ENCODE measurements around the gene SIGLEC1.

SIGLEC1 gene

GRCh38 chr20:3705491-3705969 lies 6.9 kb downstream of the SIGLEC1 start:
- FAIRE-seq (no peak), DNase-seq (ENCODE audit: insufficient read length) (no peak)
- no peak for TF ChIP-seq TAF1 (IDR thresholded peaks at IDR 0.05; ENCODE audit: borderline replicate concordance, low read depth, low read length)
- TF ChIP-seq POLR2AphosphoS5 (IDR thresholded peaks at IDR 0.05; ENCODE audit: low read depth, low read length), result no peak
- TF ChIP-seq POLR2A (IDR thresholded peaks at IDR 0.05; ENCODE audit: low read depth, low read length), result no peak

GRCh38 chr20:3704087-3704486 lies 8.3 kb downstream of the SIGLEC1 start:
- DNase-seq (ENCODE audit: insufficient read length), result no peak
- TF ChIP-seq POLR2A (IDR thresholded peaks at IDR 0.05; ENCODE audit: low read depth, low read length) (no peak), TAF1 (IDR thresholded peaks at IDR 0.05; ENCODE audit: borderline replicate concordance, low read depth, low read length) (no peak), POLR2AphosphoS5 (IDR thresholded peaks at IDR 0.05; ENCODE audit: low read depth, low read length) (no peak)
- no peak for FAIRE-seq

GRCh38 chr20:3702611-3703391 lies 9.6 kb downstream of the SIGLEC1 start:
- TF ChIP-seq POLR2A (IDR thresholded peaks at IDR 0.05; ENCODE audit: low read depth, low read length) (no peak), TAF1 (IDR thresholded peaks at IDR 0.05; ENCODE audit: borderline replicate concordance, low read depth, low read length) (no peak), POLR2AphosphoS5 (IDR thresholded peaks at IDR 0.05; ENCODE audit: low read depth, low read length) (no peak)
- FAIRE-seq (no peak), DNase-seq (ENCODE audit: insufficient read length) (no peak)

GRCh38 chr20:3701061-3701998 lies 11.1 kb downstream of the SIGLEC1 start:
- DNase-seq (ENCODE audit: insufficient read length), result no peak
- no peak for TF ChIP-seq POLR2AphosphoS5 (IDR thresholded peaks at IDR 0.05; ENCODE audit: low read depth, low read length)
- no peak for TF ChIP-seq POLR2A (IDR thresholded peaks at IDR 0.05; ENCODE audit: low read depth, low read length)
- TF ChIP-seq TAF1 (IDR thresholded peaks at IDR 0.05; ENCODE audit: borderline replicate concordance, low read depth, low read length), result no peak
- FAIRE-seq, result no peak

- no peak for TF ChIP-seq POLR2A (IDR thresholded peaks at IDR 0.05; ENCODE audit: low read depth, low read length)
- TF ChIP-seq TAF1 (IDR thresholded peaks at IDR 0.05; ENCODE audit: borderline replicate concordance, low read depth, low read length), result no peak
- TF ChIP-seq POLR2AphosphoS5 (IDR thresholded peaks at IDR 0.05; ENCODE audit: low read depth, low read length), result no peak
- DNase-seq (ENCODE audit: insufficient read length), result no peak
- FAIRE-seq, result no peak
Observed at GRCh38 chr20:3699037-3699436, 13.4 kb downstream of the SIGLEC1 start.

- no peak for FAIRE-seq
- no peak for DNase-seq (ENCODE audit: insufficient read length)
- no peak for TF ChIP-seq POLR2A (IDR thresholded peaks at IDR 0.05; ENCODE audit: low read depth, low read length)
- TF ChIP-seq TAF1 (IDR thresholded peaks at IDR 0.05; ENCODE audit: borderline replicate concordance, low read depth, low read length), result no peak
- TF ChIP-seq POLR2AphosphoS5 (IDR thresholded peaks at IDR 0.05; ENCODE audit: low read depth, low read length), result no peak
Observed at GRCh38 chr20:3698591-3699001, 13.8 kb downstream of the SIGLEC1 start.

GRCh38 chr20:3697588-3698305 lies 14.7 kb downstream of the SIGLEC1 start:
- TF ChIP-seq TAF1 (IDR thresholded peaks at IDR 0.05; ENCODE audit: borderline replicate concordance, low read depth, low read length), result no peak
- TF ChIP-seq POLR2AphosphoS5 (IDR thresholded peaks at IDR 0.05; ENCODE audit: low read depth, low read length), result no peak
- TF ChIP-seq POLR2A (IDR thresholded peaks at IDR 0.05; ENCODE audit: low read depth, low read length), result no peak
- no peak for DNase-seq (ENCODE audit: insufficient read length)
- no peak for FAIRE-seq

GRCh38 chr20:3696745-3697587 lies 15.4 kb downstream of the SIGLEC1 start:
- no peak for FAIRE-seq
- no peak for TF ChIP-seq POLR2AphosphoS5 (IDR thresholded peaks at IDR 0.05; ENCODE audit: low read depth, low read length)
- TF ChIP-seq TAF1 (IDR thresholded peaks at IDR 0.05; ENCODE audit: borderline replicate concordance, low read depth, low read length), result no peak
- TF ChIP-seq POLR2A (IDR thresholded peaks at IDR 0.05; ENCODE audit: low read depth, low read length), result no peak

GRCh38 chr20:3696200-3696599 lies 16.2 kb downstream of the SIGLEC1 start:
- DNase-seq (ENCODE audit: insufficient read length) (no peak), FAIRE-seq (no peak)
- TF ChIP-seq POLR2AphosphoS5 (IDR thresholded peaks at IDR 0.05; ENCODE audit: low read depth, low read length) (no peak), POLR2A (IDR thresholded peaks at IDR 0.05; ENCODE audit: low read depth, low read length) (no peak), TAF1 (IDR thresholded peaks at IDR 0.05; ENCODE audit: borderline replicate concordance, low read depth, low read length) (no peak)

More at GRCh38 chr20:3696745-3697587, 15.4 kb downstream of the SIGLEC1 start:
- DNase-seq (ENCODE audit: insufficient read length), result no peak

- DNase-seq (ENCODE audit: insufficient read length), result no peak
- FAIRE-seq, result no peak
- no peak for TF ChIP-seq POLR2AphosphoS5 (IDR thresholded peaks at IDR 0.05; ENCODE audit: low read depth, low read length)
- TF ChIP-seq TAF1 (IDR thresholded peaks at IDR 0.05; ENCODE audit: borderline replicate concordance, low read depth, low read length), result no peak
- no peak for TF ChIP-seq POLR2A (IDR thresholded peaks at IDR 0.05; ENCODE audit: low read depth, low read length)
Observed at GRCh38 chr20:3694864-3695263, 17.5 kb downstream of the SIGLEC1 start.
